GF-D8 (cell line): Measurements from ENCODE around the gene CNTNAP2.

ENCODE experiments used
- DNase-seq: peaks from one replicate; lab custom pipeline; 2025; lab: John Stamatoyannopoulos, UW

Gene CNTNAP2

GRCh38 chr7:146681487-146681886 lies 564.9 kb downstream of the CNTNAP2 start:
- no peak for DNase-seq

GRCh38 chr7:146683439-146683838 lies 566.8 kb downstream of the CNTNAP2 start:
- DNase-seq = no peak

GRCh38 chr7:146690987-146691386 lies 574.4 kb downstream of the CNTNAP2 start:
- DNase-seq = no peak

- no peak for DNase-seq
Measured at GRCh38 chr7:146698995-146699610, 582.5 kb downstream of the CNTNAP2 start.

GRCh38 chr7:146700015-146700560 lies 583.5 kb downstream of the CNTNAP2 start:
- DNase-seq = no peak

GRCh38 chr7:146701166-146701565 lies 584.6 kb downstream of the CNTNAP2 start:
- DNase-seq = no peak

- DNase-seq = no peak
Measured at GRCh38 chr7:146702898-146703297, 586.3 kb downstream of the CNTNAP2 start.

- no peak for DNase-seq
Measured at GRCh38 chr7:146709451-146710027, 592.9 kb downstream of the CNTNAP2 start.

- DNase-seq = no peak
Measured at GRCh38 chr7:146713205-146713604, 596.6 kb downstream of the CNTNAP2 start.

- DNase-seq = no peak
Measured at GRCh38 chr7:146713934-146714333, 597.3 kb downstream of the CNTNAP2 start.

- DNase-seq = no peak
Measured at GRCh38 chr7:146720195-146720594, 603.6 kb downstream of the CNTNAP2 start.

- no peak for DNase-seq
Measured at GRCh38 chr7:146722986-146723385, 606.4 kb downstream of the CNTNAP2 start.

- no peak for DNase-seq
Measured at GRCh38 chr7:146725520-146725919, 608.9 kb downstream of the CNTNAP2 start.

GRCh38 chr7:146728141-146728540 lies 611.5 kb downstream of the CNTNAP2 start:
- DNase-seq = no peak

GRCh38 chr7:146728611-146729010 lies 612.0 kb downstream of the CNTNAP2 start:
- DNase-seq = no peak

GRCh38 chr7:146731185-146731584 lies 614.6 kb downstream of the CNTNAP2 start:
- DNase-seq = no peak

- no peak for DNase-seq
Measured at GRCh38 chr7:146735992-146736391, 619.4 kb downstream of the CNTNAP2 start.

GRCh38 chr7:146736446-146737190 lies 620.0 kb downstream of the CNTNAP2 start:
- DNase-seq = no peak

- no peak for DNase-seq
Measured at GRCh38 chr7:146740039-146740438, 623.4 kb downstream of the CNTNAP2 start.

GRCh38 chr7:146741911-146742310 lies 625.3 kb downstream of the CNTNAP2 start:
- DNase-seq = no peak

- DNase-seq = no peak
Measured at GRCh38 chr7:146754385-146754784, 637.8 kb downstream of the CNTNAP2 start.

- DNase-seq = no peak
Measured at GRCh38 chr7:146755585-146755984, 639.0 kb downstream of the CNTNAP2 start.

GRCh38 chr7:146764458-146764857 lies 647.9 kb downstream of the CNTNAP2 start:
- no peak for DNase-seq
